ENCODE data around the gene KPNA1.

DNA sequence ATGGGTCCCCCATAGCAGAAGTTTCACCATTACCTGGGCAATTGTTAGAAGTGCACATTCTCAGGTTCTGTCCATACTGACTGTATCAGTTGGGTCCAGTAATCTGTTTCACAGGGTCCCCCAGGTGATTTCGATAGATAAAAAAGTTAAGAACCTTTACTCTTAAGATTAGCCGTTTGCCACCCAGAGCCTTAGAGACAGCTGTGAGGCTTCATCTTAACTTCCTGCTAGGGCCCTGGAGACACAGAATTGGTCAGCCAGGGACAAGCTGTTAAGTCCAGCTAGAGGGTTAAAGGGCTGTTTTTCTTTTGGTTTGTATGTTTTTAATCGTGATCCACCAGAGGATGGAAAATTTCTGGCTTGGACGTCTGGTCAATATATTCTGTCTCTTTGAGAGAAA lies 124.1 kb downstream of the KPNA1 start:
- TF ChIP-seq, protein P1, sequence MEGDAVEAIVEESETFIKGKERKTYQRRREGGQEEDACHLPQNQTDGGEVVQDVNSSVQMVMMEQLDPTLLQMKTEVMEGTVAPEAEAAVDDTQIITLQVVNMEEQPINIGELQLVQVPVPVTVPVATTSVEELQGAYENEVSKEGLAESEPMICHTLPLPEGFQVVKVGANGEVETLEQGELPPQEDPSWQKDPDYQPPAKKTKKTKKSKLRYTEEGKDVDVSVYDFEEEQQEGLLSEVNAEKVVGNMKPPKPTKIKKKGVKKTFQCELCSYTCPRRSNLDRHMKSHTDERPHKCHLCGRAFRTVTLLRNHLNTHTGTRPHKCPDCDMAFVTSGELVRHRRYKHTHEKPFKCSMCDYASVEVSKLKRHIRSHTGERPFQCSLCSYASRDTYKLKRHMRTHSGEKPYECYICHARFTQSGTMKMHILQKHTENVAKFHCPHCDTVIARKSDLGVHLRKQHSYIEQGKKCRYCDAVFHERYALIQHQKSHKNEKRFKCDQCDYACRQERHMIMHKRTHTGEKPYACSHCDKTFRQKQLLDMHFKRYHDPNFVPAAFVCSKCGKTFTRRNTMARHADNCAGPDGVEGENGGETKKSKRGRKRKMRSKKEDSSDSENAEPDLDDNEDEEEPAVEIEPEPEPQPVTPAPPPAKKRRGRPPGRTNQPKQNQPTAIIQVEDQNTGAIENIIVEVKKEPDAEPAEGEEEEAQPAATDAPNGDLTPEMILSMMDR (IDR thresholded peaks at IDR 0.05): no peak
- no peak for TF ChIP-seq RAD21 (IDR thresholded peaks at IDR 0.05; ENCODE audit: low read length)
- TF ChIP-seq EP300 (IDR thresholded peaks at IDR 0.05; ENCODE audit: borderline replicate concordance in 1 of 2, low read depth in 1 of 2, low read length in 1 of 2): no peak
- no peak for TF ChIP-seq TAF1 (IDR thresholded peaks at IDR 0.05; ENCODE audit: borderline replicate concordance, low read depth, low read length)
- no peak for TF ChIP-seq ELF1 (IDR thresholded peaks at IDR 0.05)
- TF ChIP-seq EZH2phosphoT487 (IDR thresholded peaks at IDR 0.05; ENCODE audit: borderline replicate concordance, low read depth): no peak
- no peak for TF ChIP-seq POLR2AphosphoS5 (IDR thresholded peaks at IDR 0.05; ENCODE audit: low read depth, low read length)

All from SK-N-SH (cell line).